ENCODE data around the gene CARD8. TPM values are rescaled to one million over a fixed set of nuclear protein-coding genes. Genes with fewer than 3 reads are reported as not detected.

The CARD8 gene
- total RNA-seq, 1 donor from 2014 or later = 101 TPM

DNA sequence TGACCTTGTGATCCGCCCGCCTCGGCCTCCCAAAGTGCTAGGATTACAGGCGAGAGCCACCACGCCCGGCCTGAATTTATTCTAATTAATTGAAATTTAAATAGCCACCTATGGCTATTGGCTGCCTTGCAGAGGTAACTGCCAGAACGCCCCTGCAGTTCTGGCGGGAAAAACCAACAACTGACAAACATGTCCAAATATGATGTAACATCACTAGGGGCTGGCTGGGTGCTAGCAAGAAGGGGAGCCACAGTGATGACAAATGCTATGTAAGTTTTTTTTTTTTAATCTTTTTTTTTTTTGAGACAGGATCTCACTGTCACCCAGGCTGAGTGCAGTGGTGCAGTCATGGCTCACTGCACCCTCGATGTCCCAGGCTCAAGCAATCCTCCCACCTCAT, 72.4 kb downstream of the CARD8 start:
- Histone ChIP-seq H3K4me3 (no peak overlapping the region), H3K9me3 (peaks cover 7% of the 10 kb centered on the region), H3K27ac (no peak overlapping the region), H3K27me3 (ENCODE audit: low read depth) (no peaks in the 10 kb centered on the region), H3K4me1 (no peaks in the 10 kb centered on the region), H3K36me3 (no peaks in the 10 kb centered on the region)
- intact Hi-C loops (cut with DNase I) = no loop called here
- TF ChIP-seq, protein P1, sequence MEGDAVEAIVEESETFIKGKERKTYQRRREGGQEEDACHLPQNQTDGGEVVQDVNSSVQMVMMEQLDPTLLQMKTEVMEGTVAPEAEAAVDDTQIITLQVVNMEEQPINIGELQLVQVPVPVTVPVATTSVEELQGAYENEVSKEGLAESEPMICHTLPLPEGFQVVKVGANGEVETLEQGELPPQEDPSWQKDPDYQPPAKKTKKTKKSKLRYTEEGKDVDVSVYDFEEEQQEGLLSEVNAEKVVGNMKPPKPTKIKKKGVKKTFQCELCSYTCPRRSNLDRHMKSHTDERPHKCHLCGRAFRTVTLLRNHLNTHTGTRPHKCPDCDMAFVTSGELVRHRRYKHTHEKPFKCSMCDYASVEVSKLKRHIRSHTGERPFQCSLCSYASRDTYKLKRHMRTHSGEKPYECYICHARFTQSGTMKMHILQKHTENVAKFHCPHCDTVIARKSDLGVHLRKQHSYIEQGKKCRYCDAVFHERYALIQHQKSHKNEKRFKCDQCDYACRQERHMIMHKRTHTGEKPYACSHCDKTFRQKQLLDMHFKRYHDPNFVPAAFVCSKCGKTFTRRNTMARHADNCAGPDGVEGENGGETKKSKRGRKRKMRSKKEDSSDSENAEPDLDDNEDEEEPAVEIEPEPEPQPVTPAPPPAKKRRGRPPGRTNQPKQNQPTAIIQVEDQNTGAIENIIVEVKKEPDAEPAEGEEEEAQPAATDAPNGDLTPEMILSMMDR (IDR thresholded peaks at IDR 0.05) = no peak
- DNase-seq = no peak
- no peak for ATAC-seq

GRCh38 chr19:48182434-48182833, 73.3 kb downstream of the CARD8 start:
- ATAC-seq = no peak
- intact Hi-C loops (cut with DNase I) = no loop called here
- Histone ChIP-seq H3K4me3 (no peak overlapping the region), H3K27ac (no peak overlapping the region), H3K9me3 (peaks cover 7% of the 10 kb centered on the region), H3K4me1 (no peaks in the 10 kb centered on the region), H3K27me3 (ENCODE audit: low read depth) (no peaks in the 10 kb centered on the region), H3K36me3 (no peaks in the 10 kb centered on the region)
- TF ChIP-seq, protein P1 (IDR thresholded peaks at IDR 0.05) = no peak
- DNase-seq = no peak

DNA sequence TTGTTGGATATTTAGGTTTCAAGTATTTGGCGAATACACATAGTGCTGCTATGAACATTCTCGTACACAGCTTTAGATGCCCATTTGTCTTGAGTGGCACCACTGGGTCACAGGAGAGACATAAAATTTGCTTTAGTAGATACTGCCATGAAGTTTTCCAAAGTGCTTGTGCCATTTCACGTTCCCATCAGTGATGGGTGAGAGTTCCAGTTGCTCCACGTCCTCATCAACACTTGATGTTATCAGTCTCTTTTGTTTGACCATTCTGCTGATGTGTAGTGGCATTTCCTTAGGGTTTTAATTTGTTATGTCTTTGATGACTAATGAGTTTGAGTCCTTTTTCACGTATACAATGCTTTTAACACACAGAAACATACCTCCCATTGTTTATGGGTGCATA, 74.2 kb downstream of the CARD8 start:
- Histone ChIP-seq H3K36me3 (no peaks in the 10 kb centered on the region), H3K27me3 (ENCODE audit: low read depth) (no peaks in the 10 kb centered on the region), H3K4me3 (no peak overlapping the region), H3K9me3 (peaks cover 7% of the 10 kb centered on the region), H3K4me1 (no peaks in the 10 kb centered on the region), H3K27ac (no peak overlapping the region)
- DNase-seq = no peak
- intact Hi-C loops (cut with DNase I) = no loop called here
- TF ChIP-seq, protein P1 (IDR thresholded peaks at IDR 0.05) = no peak
- ATAC-seq = no peak

- TF ChIP-seq, protein P1 (IDR thresholded peaks at IDR 0.05) = no peak
- no peak for ATAC-seq
Observed at GRCh38 chr19:48176226-48176625, 79.5 kb downstream of the CARD8 start.

DNA sequence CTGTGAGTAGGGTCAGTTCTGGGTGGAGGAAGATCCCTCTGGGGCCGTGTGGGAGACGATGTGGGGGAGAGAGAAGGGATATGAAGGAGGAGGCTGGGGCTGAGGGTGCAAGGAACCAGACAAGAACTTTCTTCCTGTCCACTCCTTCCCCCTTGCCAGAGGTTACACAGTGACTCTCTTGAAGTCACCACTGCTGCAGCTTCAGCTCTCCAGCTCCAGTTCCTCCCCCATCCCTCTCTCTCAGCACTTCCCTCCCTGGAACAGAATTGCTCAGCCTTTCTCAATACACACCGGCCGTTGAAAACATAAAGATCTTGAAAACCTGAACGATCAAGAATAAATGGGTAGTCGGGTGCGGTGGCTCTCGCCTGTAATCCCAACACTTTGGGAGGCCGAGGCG, 80.1 kb downstream of the CARD8 start:
- no peaks in the 10 kb centered on the region for H3K27me3 ChIP-seq (ENCODE audit: low read depth)
- DNase-seq = no peak
- intact Hi-C loops (cut with DNase I) = no loop called here
- peaks cover 33% of the 10 kb centered on the region for H3K36me3 ChIP-seq
- no peak overlapping the region for H3K27ac ChIP-seq
- H3K4me1 ChIP-seq = peaks cover 8% of the 10 kb centered on the region
- H3K9me3 ChIP-seq = no peaks in the 10 kb centered on the region
- no peak overlapping the region for H3K4me3 ChIP-seq
- TF ChIP-seq, protein P1 (IDR thresholded peaks at IDR 0.05) = no peak
- ATAC-seq = no peak

More at GRCh38 chr19:48176226-48176625, 79.5 kb downstream of the CARD8 start:
- peaks cover 33% of the 10 kb centered on the region for H3K36me3 ChIP-seq
- no peak overlapping the region for H3K4me3 ChIP-seq
- no peaks in the 10 kb centered on the region for H3K27me3 ChIP-seq (ENCODE audit: low read depth)
- peaks cover under 1% of the 10 kb centered on the region for H3K9me3 ChIP-seq
- intact Hi-C loops (cut with DNase I) = no loop called here
- H3K27ac ChIP-seq = no peak overlapping the region
- no peak for DNase-seq
- H3K4me1 ChIP-seq = peaks cover 4% of the 10 kb centered on the region
